Left ventricle myocardium inferior (tissue), 1 donor: ENCODE measurements around the gene SLC23A1. TPM values are rescaled to one million over a fixed set of nuclear protein-coding genes. Genes with fewer than 3 reads are reported as not detected.

Source experiments
- DNase-seq: peaks from one replicate; pipeline ENCODE4 v3.0.0-alpha.2; 2020
- H3K27ac ChIP-seq: fragments of 200-600 bp; replicated peaks from 2 replicates; pipeline ENCODE4 v1.8.0; 2021
- H3K27me3 ChIP-seq: fragments of 200-600 bp; 2 replicates; pipeline ENCODE4 v1.8.0; 2021; ENCODE audit warnings: low read depth
- H3K36me3 ChIP-seq: fragments of 200-600 bp; 2 replicates; pipeline ENCODE4 v1.8.0; 2021
- H3K4me1 ChIP-seq: fragments of 200-600 bp; 2 replicates; pipeline ENCODE4 v1.8.0; 2021
- H3K4me3 ChIP-seq: fragments of 200-600 bp; 2 replicates; pipeline ENCODE4 v1.8.0; 2021; ENCODE audit warnings: mild to moderate bottlenecking, moderate library complexity
- H3K9me3 ChIP-seq: fragments of 200-600 bp; replicated peaks from 2 replicates; pipeline ENCODE4 v1.8.0; 2021
- intact Hi-C: fragments of 100-400 bp; cut with micrococcal nuclease; formaldehyde crosslinking; loops from one replicate; pipeline ENCODE4 v1.11.0; 2022
- total RNA-seq: library from RNA; stranded (reverse); fragmentation: NEBNext Ultra II Directional; extraction: Animal tissue kit (Norgen Biotek cat#: 25700); gene quantifications from one replicate; pipeline ENCODE4 v1.2.1, GENCODE V29; 2021
- TF ChIP-seq, protein P1 (sequence below): fragments of 200-600 bp; IDR thresholded peaks from 2 replicates; pipeline ENCODE4 v1.8.0; 2021; ENCODE audit warnings: antibody characterized with exemption, mild to moderate bottlenecking, borderline replicate concordance
- donor health status: DM: no; HTN: yes; CAD: no; lungs with severe emphysema.

The SLC23A1 gene
- total RNA-seq, 1 donor from 2014 or later = not detected

DNA sequence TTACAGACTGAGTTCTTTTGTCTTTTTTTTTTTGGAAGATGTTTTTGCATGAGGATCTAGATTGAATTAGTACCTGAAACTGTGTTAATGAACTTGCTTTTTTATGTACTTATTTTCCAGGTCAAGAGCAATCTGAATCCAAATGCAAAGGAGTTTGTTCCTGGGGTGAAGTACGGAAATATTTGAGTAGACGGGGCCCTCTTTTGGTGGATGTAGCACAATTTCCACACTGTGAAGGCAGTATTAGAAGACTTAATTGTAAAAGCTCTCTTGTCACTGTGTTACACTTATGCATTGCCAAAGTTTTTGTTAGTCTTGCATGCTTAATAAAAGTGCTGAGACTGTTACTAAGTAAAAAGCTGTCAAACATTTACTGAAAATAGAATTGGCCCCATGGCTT, 14.5 kb downstream of the SLC23A1 start:
- no peaks in the 10 kb centered on the region for H3K9me3 ChIP-seq
- no peaks in the 10 kb centered on the region for H3K27me3 ChIP-seq
- TF ChIP-seq, protein P1, sequence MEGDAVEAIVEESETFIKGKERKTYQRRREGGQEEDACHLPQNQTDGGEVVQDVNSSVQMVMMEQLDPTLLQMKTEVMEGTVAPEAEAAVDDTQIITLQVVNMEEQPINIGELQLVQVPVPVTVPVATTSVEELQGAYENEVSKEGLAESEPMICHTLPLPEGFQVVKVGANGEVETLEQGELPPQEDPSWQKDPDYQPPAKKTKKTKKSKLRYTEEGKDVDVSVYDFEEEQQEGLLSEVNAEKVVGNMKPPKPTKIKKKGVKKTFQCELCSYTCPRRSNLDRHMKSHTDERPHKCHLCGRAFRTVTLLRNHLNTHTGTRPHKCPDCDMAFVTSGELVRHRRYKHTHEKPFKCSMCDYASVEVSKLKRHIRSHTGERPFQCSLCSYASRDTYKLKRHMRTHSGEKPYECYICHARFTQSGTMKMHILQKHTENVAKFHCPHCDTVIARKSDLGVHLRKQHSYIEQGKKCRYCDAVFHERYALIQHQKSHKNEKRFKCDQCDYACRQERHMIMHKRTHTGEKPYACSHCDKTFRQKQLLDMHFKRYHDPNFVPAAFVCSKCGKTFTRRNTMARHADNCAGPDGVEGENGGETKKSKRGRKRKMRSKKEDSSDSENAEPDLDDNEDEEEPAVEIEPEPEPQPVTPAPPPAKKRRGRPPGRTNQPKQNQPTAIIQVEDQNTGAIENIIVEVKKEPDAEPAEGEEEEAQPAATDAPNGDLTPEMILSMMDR = no peak
- no peak for DNase-seq
- no peak overlapping the region for H3K4me3 ChIP-seq
- peak overlapping the region; percentile 28 for H3K27ac ChIP-seq
- intact Hi-C loops = no loop called here
- H3K36me3 ChIP-seq = peaks cover 88% of the 10 kb centered on the region
- peaks cover 42% of the 10 kb centered on the region for H3K4me1 ChIP-seq

DNA sequence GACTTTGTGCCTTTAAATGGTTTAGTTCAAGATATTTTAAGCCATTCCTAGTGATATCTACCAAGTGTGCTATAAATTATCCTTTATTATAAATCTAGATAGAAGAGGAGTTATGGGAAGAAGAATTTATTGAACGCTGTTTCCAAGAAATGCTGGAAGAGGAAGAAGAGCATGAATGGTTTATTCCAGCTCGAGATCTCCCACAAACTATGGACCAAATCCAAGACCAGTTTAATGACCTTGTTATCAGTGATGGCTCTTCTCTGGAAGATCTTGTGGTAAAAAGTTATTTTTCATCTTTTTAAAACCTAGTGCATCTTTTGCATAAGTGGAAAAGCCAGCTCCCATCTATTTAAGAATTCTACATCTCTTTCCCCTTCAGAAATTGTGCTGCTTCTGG, 18.6 kb downstream of the SLC23A1 start:
- TF ChIP-seq, protein P1 = no peak
- Histone ChIP-seq H3K27ac (no peak overlapping the region), H3K36me3 (peaks cover 61% of the 10 kb centered on the region), H3K9me3 (no peaks in the 10 kb centered on the region), H3K4me1 (peaks cover 29% of the 10 kb centered on the region), H3K4me3 (no peak overlapping the region), H3K27me3 (no peaks in the 10 kb centered on the region)
- no peak for DNase-seq
- intact Hi-C loops = no loop called here

DNA sequence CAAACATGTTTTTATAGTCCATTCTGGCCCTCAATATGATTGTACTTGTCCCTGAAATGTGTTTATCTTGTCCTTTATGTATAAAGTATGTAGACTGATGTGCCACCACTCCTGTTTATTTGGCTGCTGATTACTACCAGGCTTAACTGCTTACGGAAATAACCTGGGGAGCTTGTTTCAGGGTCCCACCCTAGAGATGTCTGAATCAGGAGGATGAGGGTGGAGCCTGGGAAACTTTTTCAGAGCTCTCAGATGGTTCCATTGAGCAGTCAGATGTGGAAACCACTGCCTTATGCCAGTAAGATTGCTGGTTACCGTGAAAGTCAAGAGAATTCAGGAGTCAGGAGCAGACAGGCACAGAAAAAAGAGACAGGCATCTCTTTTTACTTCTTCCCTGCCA, 19.2 kb downstream of the SLC23A1 start:
- Histone ChIP-seq H3K9me3 (no peaks in the 10 kb centered on the region), H3K4me3 (no peak overlapping the region), H3K36me3 (peaks cover 57% of the 10 kb centered on the region), H3K4me1 (peaks cover 28% of the 10 kb centered on the region), H3K27me3 (no peaks in the 10 kb centered on the region), H3K27ac (no peak overlapping the region)
- intact Hi-C loops = no loop called here
- no peak for DNase-seq
- TF ChIP-seq, protein P1 = no peak

DNA sequence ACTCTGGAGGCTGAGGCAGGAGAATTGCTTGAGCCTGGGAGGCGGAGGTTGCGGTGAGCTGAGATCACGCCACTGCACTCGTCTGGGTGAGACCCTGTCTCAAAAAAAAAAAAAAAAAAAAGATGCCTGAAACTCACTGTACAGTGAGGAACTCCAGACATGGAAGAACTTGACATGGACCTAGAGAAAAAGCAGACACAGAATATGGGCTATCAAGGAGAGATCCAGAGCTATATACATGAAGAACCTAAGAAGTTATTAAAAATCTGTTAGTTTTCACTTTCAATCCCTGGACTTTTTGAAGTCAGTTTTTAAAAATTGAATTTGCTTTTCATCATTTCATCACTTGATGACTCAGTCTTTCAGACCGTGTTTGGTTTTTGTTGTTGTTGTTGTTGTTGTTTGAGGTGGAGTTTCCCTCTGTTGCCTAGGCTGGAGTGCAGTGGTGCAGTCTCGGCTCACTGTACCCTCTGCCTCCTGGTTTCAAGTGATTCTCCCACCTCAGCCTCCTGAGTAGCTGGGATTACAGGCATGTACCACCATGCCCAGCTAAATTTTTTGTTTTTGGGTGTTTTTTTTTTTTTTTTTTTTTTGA, 21.2 kb downstream of the SLC23A1 start:
- Histone ChIP-seq H3K9me3 (no peaks in the 10 kb centered on the region), H3K27ac (no peak overlapping the region), H3K4me3 (no peak overlapping the region), H3K27me3 (no peaks in the 10 kb centered on the region), H3K36me3 (peaks cover 38% of the 10 kb centered on the region), H3K4me1 (peaks cover 29% of the 10 kb centered on the region)
- TF ChIP-seq, protein P1 = no peak
- intact Hi-C loops = no loop called here
- DNase-seq = no peak

DNA sequence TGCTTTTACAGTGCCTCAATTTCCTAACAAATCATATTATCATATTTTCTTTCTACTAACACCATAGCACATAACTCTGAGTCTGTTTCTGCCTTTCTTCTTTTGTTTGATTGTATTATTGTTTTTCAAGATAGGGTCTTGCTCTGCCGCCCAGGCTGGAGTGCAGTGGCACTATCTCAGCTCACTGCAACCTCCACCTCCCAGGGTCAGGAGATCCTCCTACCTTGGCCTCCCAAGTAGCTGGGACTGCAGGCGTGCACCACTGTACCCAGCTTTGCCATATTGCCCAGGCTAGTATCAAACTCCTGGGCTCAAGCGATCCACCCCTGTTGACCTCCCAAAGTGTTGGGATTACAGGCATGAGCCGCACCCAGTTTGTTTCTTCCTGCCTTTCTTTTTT, 22.7 kb downstream of the SLC23A1 start:
- intact Hi-C loops = no loop called here
- Histone ChIP-seq H3K27ac (no peak overlapping the region), H3K4me3 (no peak overlapping the region), H3K4me1 (peaks cover 36% of the 10 kb centered on the region), H3K9me3 (no peaks in the 10 kb centered on the region), H3K27me3 (no peaks in the 10 kb centered on the region), H3K36me3 (peaks cover 23% of the 10 kb centered on the region)
- TF ChIP-seq, protein P1 = no peak
- no peak for DNase-seq
